Thyroid gland (tissue), 4 donors: ENCODE data around the gene IL17C.

Source experiments
- POLR2A ChIP-seq, 2 donors: fragments of 450-650 bp; IDR thresholded peaks; one replicate each; pipeline ENCODE4 v1.6.1; 2017; ENCODE audit warnings: antibody characterized with exemption in 2 of 2, mild to moderate bottlenecking in 2 of 2, moderate library complexity in 1 of 2
- TF ChIP-seq, protein P1 (sequence below), 6 experiments: fragments of 200-600 bp in 3 of 6; fragments of 450-650 bp in 3 of 6; sonication (generic) in 3 of 6; IDR thresholded peaks; one replicate each; pipeline ENCODE4 v1.5.1; 2016 to 2019; ENCODE audit warnings: antibody characterized with exemption in 6 of 6, mild to moderate bottlenecking in 2 of 6, inconsistent platforms in 1 of 6, moderate library complexity in 1 of 6

DNA sequence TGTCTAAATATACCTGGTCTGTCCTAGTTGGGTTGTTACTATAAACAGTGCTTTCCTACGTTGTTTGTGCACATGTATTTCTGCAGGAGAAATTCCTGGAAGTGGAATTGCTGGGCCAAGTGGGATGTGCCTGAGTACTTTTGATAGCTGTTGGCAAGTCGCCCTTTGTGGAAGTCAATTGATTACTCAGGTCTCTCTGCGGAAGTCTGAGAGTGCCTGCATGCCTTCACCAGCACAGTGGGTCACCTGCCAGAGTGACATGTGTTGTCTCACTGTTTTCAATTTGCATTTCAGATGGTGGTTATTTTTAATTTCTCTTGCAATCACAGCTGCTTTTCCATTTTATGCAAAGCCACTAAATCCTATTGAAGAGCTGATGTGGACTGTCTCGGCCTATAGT lies 26.8 kb downstream of the IL17C start:
- TF ChIP-seq, protein P1, sequence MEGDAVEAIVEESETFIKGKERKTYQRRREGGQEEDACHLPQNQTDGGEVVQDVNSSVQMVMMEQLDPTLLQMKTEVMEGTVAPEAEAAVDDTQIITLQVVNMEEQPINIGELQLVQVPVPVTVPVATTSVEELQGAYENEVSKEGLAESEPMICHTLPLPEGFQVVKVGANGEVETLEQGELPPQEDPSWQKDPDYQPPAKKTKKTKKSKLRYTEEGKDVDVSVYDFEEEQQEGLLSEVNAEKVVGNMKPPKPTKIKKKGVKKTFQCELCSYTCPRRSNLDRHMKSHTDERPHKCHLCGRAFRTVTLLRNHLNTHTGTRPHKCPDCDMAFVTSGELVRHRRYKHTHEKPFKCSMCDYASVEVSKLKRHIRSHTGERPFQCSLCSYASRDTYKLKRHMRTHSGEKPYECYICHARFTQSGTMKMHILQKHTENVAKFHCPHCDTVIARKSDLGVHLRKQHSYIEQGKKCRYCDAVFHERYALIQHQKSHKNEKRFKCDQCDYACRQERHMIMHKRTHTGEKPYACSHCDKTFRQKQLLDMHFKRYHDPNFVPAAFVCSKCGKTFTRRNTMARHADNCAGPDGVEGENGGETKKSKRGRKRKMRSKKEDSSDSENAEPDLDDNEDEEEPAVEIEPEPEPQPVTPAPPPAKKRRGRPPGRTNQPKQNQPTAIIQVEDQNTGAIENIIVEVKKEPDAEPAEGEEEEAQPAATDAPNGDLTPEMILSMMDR (IDR thresholded peaks at IDR 0.05), result no peak
- no peak for TF ChIP-seq POLR2A (IDR thresholded peaks at IDR 0.05)
